PFSK-1 (cell line): ENCODE measurements around the gene MYL7.

ENCODE experiments used
- FOXP2 ChIP-seq: optimal IDR thresholded peaks from 2 replicates; pipeline ENCODE3; 2011; ENCODE audit warnings: borderline replicate concordance, control low read depth, inconsistent platforms; ENCODE audit not compliant: insufficient read depth; ENCODE audit errors: extremely low read length, extremely low read depth
- POLR2AphosphoS5 ChIP-seq: IDR thresholded peaks from 2 replicates; pipeline ENCODE4 v1.6.1; 2012; ENCODE audit warnings: low read depth, mild to moderate bottlenecking, control low read depth, low read length, moderate library complexity
- SIN3A ChIP-seq: IDR thresholded peaks from 2 replicates; pipeline ENCODE4 v1.6.1; 2012; ENCODE audit warnings: mild to moderate bottlenecking, low read length, moderate library complexity, borderline replicate concordance; ENCODE audit not compliant: insufficient read depth
- TAF1 ChIP-seq: IDR thresholded peaks from 2 replicates; pipeline ENCODE4 v1.6.1; 2012; ENCODE audit warnings: low read length, control low read depth, borderline replicate concordance; ENCODE audit not compliant: insufficient read depth
- TF ChIP-seq, protein P1 (sequence below), 2 experiments: IDR thresholded peaks; 2 replicates each; pipeline versions ENCODE4 v1.6.1 to v1.8.0; 2011 to 2012; ENCODE audit warnings: low read depth in 2 of 2, low read length in 2 of 2, control low read depth in 1 of 2, inconsistent platforms in 1 of 2, mild to moderate bottlenecking in 1 of 2, moderate library complexity in 1 of 2; ENCODE audit not compliant: insufficient read depth in 1 of 2

MYL7 gene

DNA sequence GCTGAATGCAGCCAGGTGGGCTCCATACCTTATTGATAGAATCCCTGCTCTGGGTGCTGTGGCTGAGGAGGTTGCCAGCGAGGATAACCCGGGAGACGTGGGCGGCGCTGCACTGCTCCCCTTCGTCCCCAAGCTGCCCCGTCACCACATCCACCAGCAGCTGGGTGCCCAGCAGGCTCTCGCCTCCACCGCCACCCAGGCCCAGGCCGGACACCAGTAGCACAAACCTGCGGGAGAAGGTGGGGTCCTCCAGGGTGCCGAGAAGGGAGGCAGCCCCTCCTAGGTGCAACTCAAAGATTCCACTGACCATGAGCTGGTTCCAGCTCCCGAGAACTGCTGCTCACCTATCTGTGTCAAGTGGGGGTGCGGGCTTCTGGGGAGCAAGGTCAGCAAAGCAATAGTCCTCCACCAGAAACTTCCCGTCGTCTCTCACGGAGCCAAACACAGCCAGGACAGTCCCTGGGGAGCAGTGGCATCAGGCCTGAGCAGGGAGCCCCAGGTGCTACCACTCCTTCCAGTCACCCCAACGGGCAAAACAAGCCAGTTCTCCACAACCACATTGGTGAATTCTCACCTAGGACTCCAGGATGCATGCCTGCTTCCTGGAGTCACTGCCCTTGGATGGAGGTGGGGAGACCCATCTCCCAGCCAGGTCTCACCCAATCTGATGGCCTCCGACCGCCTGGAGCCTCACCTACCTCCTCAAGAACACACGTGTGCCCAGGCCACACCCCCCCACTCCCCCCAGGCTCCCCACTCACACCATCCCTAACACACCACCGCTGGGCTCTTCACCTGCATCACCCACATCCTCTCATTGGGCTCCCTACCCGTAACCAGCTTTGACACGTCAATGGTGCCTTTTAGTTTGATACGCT is 24.1 kb downstream of the MYL7 start:
- TF ChIP-seq TAF1, result no peak
- TF ChIP-seq FOXP2, result no peak
- TF ChIP-seq, protein P1, sequence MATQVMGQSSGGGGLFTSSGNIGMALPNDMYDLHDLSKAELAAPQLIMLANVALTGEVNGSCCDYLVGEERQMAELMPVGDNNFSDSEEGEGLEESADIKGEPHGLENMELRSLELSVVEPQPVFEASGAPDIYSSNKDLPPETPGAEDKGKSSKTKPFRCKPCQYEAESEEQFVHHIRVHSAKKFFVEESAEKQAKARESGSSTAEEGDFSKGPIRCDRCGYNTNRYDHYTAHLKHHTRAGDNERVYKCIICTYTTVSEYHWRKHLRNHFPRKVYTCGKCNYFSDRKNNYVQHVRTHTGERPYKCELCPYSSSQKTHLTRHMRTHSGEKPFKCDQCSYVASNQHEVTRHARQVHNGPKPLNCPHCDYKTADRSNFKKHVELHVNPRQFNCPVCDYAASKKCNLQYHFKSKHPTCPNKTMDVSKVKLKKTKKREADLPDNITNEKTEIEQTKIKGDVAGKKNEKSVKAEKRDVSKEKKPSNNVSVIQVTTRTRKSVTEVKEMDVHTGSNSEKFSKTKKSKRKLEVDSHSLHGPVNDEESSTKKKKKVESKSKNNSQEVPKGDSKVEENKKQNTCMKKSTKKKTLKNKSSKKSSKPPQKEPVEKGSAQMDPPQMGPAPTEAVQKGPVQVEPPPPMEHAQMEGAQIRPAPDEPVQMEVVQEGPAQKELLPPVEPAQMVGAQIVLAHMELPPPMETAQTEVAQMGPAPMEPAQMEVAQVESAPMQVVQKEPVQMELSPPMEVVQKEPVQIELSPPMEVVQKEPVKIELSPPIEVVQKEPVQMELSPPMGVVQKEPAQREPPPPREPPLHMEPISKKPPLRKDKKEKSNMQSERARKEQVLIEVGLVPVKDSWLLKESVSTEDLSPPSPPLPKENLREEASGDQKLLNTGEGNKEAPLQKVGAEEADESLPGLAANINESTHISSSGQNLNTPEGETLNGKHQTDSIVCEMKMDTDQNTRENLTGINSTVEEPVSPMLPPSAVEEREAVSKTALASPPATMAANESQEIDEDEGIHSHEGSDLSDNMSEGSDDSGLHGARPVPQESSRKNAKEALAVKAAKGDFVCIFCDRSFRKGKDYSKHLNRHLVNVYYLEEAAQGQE (IDR thresholded peaks at IDR 0.05; ENCODE audit: insufficient read depth in 1 of 2, low read depth in 2 of 2, low read length in 2 of 2), result no peak

DNA sequence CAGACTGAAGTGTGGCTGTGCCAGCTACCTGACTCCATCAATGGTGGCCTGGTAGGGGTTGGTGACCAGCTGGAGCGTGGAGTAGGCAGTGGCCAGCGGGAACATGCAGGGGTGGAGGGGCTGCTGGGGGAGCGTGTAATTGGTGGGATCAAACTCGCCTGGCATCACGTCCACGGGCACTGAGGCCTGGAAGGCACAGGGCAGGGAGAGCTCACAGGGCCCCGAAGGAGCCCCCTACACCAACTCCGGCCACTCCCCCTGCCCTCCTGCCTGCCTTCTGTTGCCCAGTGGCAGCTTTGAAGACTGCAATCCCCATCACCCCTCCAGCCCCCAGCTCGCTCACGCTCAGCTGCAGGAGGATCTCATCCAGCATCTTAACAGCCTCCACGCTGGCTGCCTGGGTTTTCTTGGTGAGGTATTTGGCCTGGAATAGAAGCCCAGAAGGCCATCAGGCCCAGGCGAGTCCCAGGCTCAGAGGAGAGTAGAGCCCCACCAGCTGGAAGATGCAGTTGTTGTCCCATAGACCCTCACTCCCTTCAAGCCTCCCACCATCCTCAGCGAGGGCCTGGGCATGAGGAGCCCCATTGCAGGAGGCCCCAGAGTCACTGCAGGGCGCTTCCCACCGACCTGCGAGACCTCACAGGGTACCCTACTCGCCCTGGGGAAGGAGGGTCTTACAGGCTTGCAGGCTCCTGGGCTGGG is 24.9 kb downstream of the MYL7 start:
- TF ChIP-seq, protein P1 (IDR thresholded peaks at IDR 0.05; ENCODE audit: insufficient read depth in 1 of 2, low read depth in 2 of 2, low read length in 2 of 2), result no peak
- TF ChIP-seq SIN3A (no peak), FOXP2 (no peak), POLR2AphosphoS5 (no peak), TAF1 (no peak)

DNA sequence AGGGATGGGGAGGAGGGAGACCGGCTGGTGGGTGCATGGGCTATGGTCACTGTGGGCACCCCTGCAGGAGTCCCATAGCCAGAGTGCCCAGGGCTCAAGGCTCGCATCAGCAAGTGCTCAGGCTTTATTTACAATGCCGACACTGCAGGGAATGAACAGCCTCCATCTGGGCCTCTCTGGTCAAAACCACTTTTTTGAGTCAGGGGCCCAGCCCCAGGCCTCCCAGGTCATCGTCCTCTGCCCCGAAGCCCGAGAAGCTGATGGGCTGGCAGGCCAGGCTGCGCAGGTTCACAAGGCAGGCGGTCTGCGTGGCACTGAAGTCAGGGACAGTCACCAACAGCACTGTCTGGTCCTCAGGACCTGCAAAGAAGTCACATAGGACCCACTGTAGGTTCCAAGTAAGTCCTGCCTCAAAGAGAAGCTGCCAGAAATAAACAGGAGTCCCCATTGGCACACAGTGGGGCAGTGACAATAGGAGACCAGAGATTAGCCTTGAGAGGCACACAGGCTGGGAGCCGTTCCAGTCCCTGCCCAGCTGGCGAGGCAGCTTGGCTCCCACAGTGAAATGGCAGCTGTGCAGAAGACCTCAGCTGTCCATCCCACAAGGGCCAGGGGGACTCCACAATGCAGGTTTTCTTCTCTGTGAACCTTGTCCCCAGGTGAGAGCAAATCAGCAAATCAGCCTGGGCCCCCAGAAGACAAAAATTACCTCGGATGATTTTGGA is 26.4 kb downstream of the MYL7 start:
- no peak; the same call in 1 of the 2 replicates for TF ChIP-seq POLR2AphosphoS5
- TF ChIP-seq, protein P1 (IDR thresholded peaks at IDR 0.05; ENCODE audit: insufficient read depth in 1 of 2, low read depth in 2 of 2, low read length in 2 of 2), result no peak
- TF ChIP-seq FOXP2, result no peak

DNA sequence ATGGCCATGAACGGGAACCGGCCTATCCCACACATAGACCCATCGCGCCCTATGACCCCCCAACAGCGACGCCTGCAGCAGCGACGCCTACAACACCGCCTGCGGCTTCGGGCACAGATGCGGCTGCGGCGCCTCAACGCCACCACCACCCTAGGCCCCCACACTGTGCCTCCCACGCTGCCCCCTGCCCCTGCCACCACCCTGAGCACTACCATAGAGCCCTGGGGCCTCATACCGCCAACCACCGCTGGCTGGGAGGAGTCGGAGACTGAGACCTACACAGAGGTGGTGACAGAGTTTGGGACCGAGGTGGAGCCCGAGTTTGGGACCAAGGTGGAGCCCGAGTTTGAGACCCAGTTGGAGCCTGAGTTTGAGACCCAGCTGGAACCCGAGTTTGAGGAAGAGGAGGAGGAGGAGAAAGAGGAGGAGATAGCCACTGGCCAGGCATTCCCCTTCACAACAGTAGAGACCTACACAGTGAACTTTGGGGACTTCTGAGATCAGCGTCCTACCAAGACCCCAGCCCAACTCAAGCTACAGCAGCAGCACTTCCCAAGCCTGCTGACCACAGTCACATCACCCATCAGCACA is 27.3 kb downstream of the MYL7 start:
- TF ChIP-seq TAF1 (no peak), FOXP2 (no peak), SIN3A (no peak), POLR2AphosphoS5 (no peak; the same call in 1 of the 2 replicates)
- TF ChIP-seq, protein P1 (IDR thresholded peaks at IDR 0.05; ENCODE audit: insufficient read depth in 1 of 2, low read depth in 2 of 2, low read length in 2 of 2), result no peak
